Body of pancreas (tissue), 4 donors: ENCODE measurements around the gene DNAL1.

ENCODE experiments used
- CTCF ChIP-seq, 7 experiments: fragments of 450-650 bp in 4 of 7; fragments of 200-600 bp in 3 of 7; sonication (generic) in 3 of 7; IDR thresholded peaks; one replicate each; pipeline ENCODE4 v1.5.1; 2016 to 2019; ENCODE audit warnings: antibody characterized with exemption in 7 of 7
- POLR2A ChIP-seq, 3 donors: fragments of 450-650 bp; IDR thresholded peaks; one replicate each; pipeline ENCODE4 v1.6.1; 2016; ENCODE audit warnings: antibody characterized with exemption in 3 of 3, mild to moderate bottlenecking in 2 of 3

- TF ChIP-seq CTCF (IDR thresholded peaks at IDR 0.05): no peak
- no peak for TF ChIP-seq POLR2A (IDR thresholded peaks at IDR 0.05)
These were observed 40.5 kb downstream of the DNAL1 start for GRCh38 chr14:73685328-73685727.
